Prostate gland (tissue), 2 donors: ENCODE data around the gene ERRFI1.

Source experiments
- CTCF ChIP-seq, 4 experiments: fragments of 200-600 bp in 2 of 4; fragments of 450-650 bp in 2 of 4; sonication (generic) in 2 of 4; IDR thresholded peaks; 1 replicate in 3 of 4; 2 replicates in 1 of 4; pipeline ENCODE4 v1.5.1; 2016 to 2019; ENCODE audit warnings: antibody characterized with exemption in 4 of 4, mild to moderate bottlenecking in 2 of 4, moderate library complexity in 2 of 4
- POLR2AphosphoS5 ChIP-seq: sonication (generic); formaldehyde crosslinking; IDR thresholded peaks from one replicate; pipeline ENCODE4 v1.6.1; 2017; ENCODE audit warnings: antibody characterized with exemption

DNA sequence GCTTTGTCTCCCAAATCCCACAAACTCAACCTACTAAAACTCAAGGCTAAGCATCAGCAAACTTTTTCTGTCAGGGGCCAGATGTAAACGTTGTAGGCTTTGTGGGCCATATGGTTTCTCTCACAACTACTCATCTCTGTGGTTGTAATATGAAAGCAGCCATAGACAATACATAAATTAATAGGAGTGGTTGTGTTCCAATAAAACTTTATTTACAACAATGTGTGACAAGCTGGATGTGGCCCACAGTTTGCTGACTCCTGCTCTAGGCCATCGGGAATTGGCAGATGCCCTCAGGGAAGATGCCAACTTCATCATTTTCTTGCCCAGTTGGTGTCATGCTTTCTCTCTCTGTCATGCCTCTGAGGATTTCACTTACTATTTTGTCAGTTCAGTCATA, 17.5 kb upstream of the ERRFI1 start:
- no peak for TF ChIP-seq CTCF (IDR thresholded peaks at IDR 0.05)
- no peak for TF ChIP-seq POLR2AphosphoS5
